Non-pigmented ciliary epithelial cell (primary cell): ENCODE measurements around the gene TECTA.
"Not testable (repeated sequence)": the region's sequence is repeated elsewhere in the genome, so short reads cannot be mapped to it uniquely, and the experiment has no call there.

Experiments
- DNase-seq: peaks from one replicate; pipeline ENCODE4 v3.0.0-alpha.2; 2010; ENCODE audit warnings: low read depth

The TECTA gene

GRCh38 chr11:121229495-121230215 is 128.6 kb downstream of the TECTA start:
- no peak for DNase-seq

- no peak for DNase-seq
Measured at GRCh38 chr11:121231576-121232278, 130.7 kb downstream of the TECTA start.

GRCh38 chr11:121235057-121235456 is 134.0 kb downstream of the TECTA start:
- no peak for DNase-seq

GRCh38 chr11:121236115-121237001 is 135.3 kb downstream of the TECTA start:
- DNase-seq: no peak

GRCh38 chr11:121237247-121237646 is 136.2 kb downstream of the TECTA start:
- not testable (repeated sequence) for DNase-seq

- no peak for DNase-seq
Measured at GRCh38 chr11:121237686-121238658, 136.9 kb downstream of the TECTA start.

- no peak for DNase-seq
Measured at GRCh38 chr11:121238956-121239355, 137.9 kb downstream of the TECTA start.

GRCh38 chr11:121240001-121240400 is 139.0 kb downstream of the TECTA start:
- DNase-seq: not testable (repeated sequence)

GRCh38 chr11:121240650-121241303 is 139.7 kb downstream of the TECTA start:
- no peak for DNase-seq
